ENCODE measurements around the gene SRD5A3. TPM values are rescaled to one million over a fixed set of nuclear protein-coding genes. Genes with fewer than 3 reads are reported as not detected.

Gene SRD5A3
- total RNA-seq, 6 donors from 2014 or later = 7.2 to 21.4 (median 13.0) TPM

GRCh38 chr4:55411621-55412020 lies 65.6 kb downstream of the SRD5A3 start:
- peaks cover 9 to 63% (median 23%) of the 10 kb centered on the region in 4 donors for H3K36me3 ChIP-seq
- no peak overlapping the region for H3K27ac ChIP-seq
- peaks cover 19 to 47% (median 27%) of the 10 kb centered on the region in 4 donors for H3K4me1 ChIP-seq
- 98% methylated on average over 6 of the region's 6 CpGs for WGBS, 2 donors
- ATAC-seq (ENCODE audit: low FRiP score in 2 of 2) (no peak), DNase-seq (no peak)
- TF ChIP-seq CTCF (IDR thresholded peaks at IDR 0.05) (no peak), EP300 (IDR thresholded peaks at IDR 0.05) (no peak), POLR2AphosphoS5 (IDR thresholded peaks at IDR 0.05) (no peak), POLR2A (IDR thresholded peaks at IDR 0.05) (no peak)
- no peaks in the 10 kb centered on the region for H3K27me3 ChIP-seq
- no peak overlapping the region for H3K4me3 ChIP-seq
- H3K9me3 ChIP-seq = no peaks in the 10 kb centered on the region

- Histone ChIP-seq H3K36me3 (peaks cover 31 to 91% (median 51%) of the 10 kb centered on the region in 4 donors), H3K4me1 (peaks cover 0 to 9% (median 3%) of the 10 kb centered on the region in 4 donors), H3K9me3 (no peaks in the 10 kb centered on the region), H3K27ac (no peak overlapping the region), H3K4me3 (no peak overlapping the region), H3K27me3 (no peaks in the 10 kb centered on the region)
- TF ChIP-seq EP300 (IDR thresholded peaks at IDR 0.05) = no peak
- no peak for TF ChIP-seq POLR2A (IDR thresholded peaks at IDR 0.05)
- TF ChIP-seq POLR2AphosphoS5 (IDR thresholded peaks at IDR 0.05) = no peak
- TF ChIP-seq CTCF (IDR thresholded peaks at IDR 0.05) = no peak
- ATAC-seq (ENCODE audit: low FRiP score in 2 of 2) = no peak
- DNase-seq = no peak
- WGBS, 2 donors = 74 to 75% methylated on average over 3 of the region's 3 CpGs
Measured at GRCh38 chr4:55416176-55416575, 70.1 kb downstream of the SRD5A3 start.

Small RNA genes within 50 kb of the gene (small RNA-seq; reads per million reads assigned to genes)
- 0 reads per million in 4 donors for gene RF00019

Other genes with a start within 250 kb of the SRD5A3 start
- gene KDR, start 220.6 kb upstream of the SRD5A3 start, total RNA-seq = 10 to 100 TPM; 22.0 to 53.1 (median 35.7) TPM
- 100 to 1,000 TPM; 118 to 312 (median 231) TPM for gene TMEM165, start 49.7 kb downstream of the SRD5A3 start, total RNA-seq
- gene CLOCK, start 200.7 kb downstream of the SRD5A3 start, total RNA-seq = 10 to 100 TPM; 10.2 to 39.6 (median 22.2) TPM
- not detected for gene PDCL2, start 246.0 kb downstream of the SRD5A3 start, total RNA-seq